SK-N-SH treated with all-trans-retinoic acid at 6 μM for 48 hours (cell line): ENCODE data around the gene C8A.

ENCODE experiments used
- ATAC-seq: fragments of 200-7000 bp; cut with Tn5 transposase; 3 replicates; pipeline ENCODE4 v1.9.1; 2020; ENCODE audit warnings: mild to moderate bottlenecking, moderate library complexity
- ARNTL ChIP-seq: fragments of 450-650 bp; formaldehyde crosslinking; IDR thresholded peaks from 2 replicates; pipeline ENCODE4 v1.5.0; 2020; ENCODE audit warnings: low read depth, mild to moderate bottlenecking, moderate library complexity, borderline replicate concordance
- BACH2 ChIP-seq: fragments of 250-450 bp; sonication (Bioruptor Pico); IDR thresholded peaks from 2 replicates; pipeline ENCODE4 v1.9.0; 2021; ENCODE audit warnings: mild to moderate bottlenecking, borderline replicate concordance
- CREB5 ChIP-seq: fragments of 250-450 bp; sonication (Bioruptor Pico); IDR thresholded peaks from 2 replicates; pipeline ENCODE4 v1.5.1; 2020; ENCODE audit warnings: low read depth, mild to moderate bottlenecking, moderate library complexity
- CSDC2 ChIP-seq: fragments of 250-450 bp; sonication (Bioruptor Pico); IDR thresholded peaks from 2 replicates; pipeline ENCODE4 v1.5.0; 2020; ENCODE audit warnings: mild to moderate bottlenecking, moderate library complexity
- ESRRG ChIP-seq: fragments of 250-450 bp; sonication (Bioruptor Pico); IDR thresholded peaks from 2 replicates; pipeline ENCODE4 v1.6.1; 2021; ENCODE audit warnings: mild to moderate bottlenecking
- ISL1 ChIP-seq: fragments of 250-450 bp; sonication (Bioruptor Pico); IDR thresholded peaks from 2 replicates; pipeline ENCODE4 v2.1.2; 2022; ENCODE audit warnings: mild to moderate bottlenecking, moderate library complexity
- OSR1 ChIP-seq: fragments of 250-450 bp; sonication (Bioruptor Pico); IDR thresholded peaks from 2 replicates; pipeline ENCODE4 v1.8.0; 2022; ENCODE audit warnings: moderate library complexity, mild to moderate bottlenecking, inconsistent platforms
- PATZ1 ChIP-seq: fragments of 250-450 bp; sonication (Bioruptor Pico); IDR thresholded peaks from 2 replicates; pipeline ENCODE4 v1.8.0; 2020; ENCODE audit warnings: mild to moderate bottlenecking, moderate library complexity, borderline replicate concordance
- PPARA ChIP-seq: fragments of 250-450 bp; sonication (Bioruptor Pico); IDR thresholded peaks from 2 replicates; pipeline ENCODE4 v1.5.0; 2020; ENCODE audit warnings: mild to moderate bottlenecking, borderline replicate concordance
- SNAI2 ChIP-seq: fragments of 250-450 bp; sonication (Bioruptor Pico); IDR thresholded peaks from 2 replicates; pipeline ENCODE4 v1.5.0; 2020; ENCODE audit warnings: mild to moderate bottlenecking, moderate library complexity
- TCF4 ChIP-seq: fragments of 250-450 bp; sonication (Bioruptor Pico); IDR thresholded peaks from 2 replicates; pipeline ENCODE4 v1.8.0; 2021; ENCODE audit warnings: mild to moderate bottlenecking, moderate library complexity, borderline replicate concordance
- TOX ChIP-seq: fragments of 250-450 bp; sonication (Bioruptor Pico); IDR thresholded peaks from 2 replicates; pipeline ENCODE4 v1.8.0; 2021; ENCODE audit warnings: mild to moderate bottlenecking, moderate library complexity, borderline replicate concordance
- TSHZ2 ChIP-seq: fragments of 250-450 bp; sonication (Bioruptor Pico); IDR thresholded peaks from 2 replicates; pipeline ENCODE4 v1.5.0; 2020; ENCODE audit warnings: mild to moderate bottlenecking, moderate library complexity
- ZC3H10 ChIP-seq: fragments of 250-450 bp; sonication (Bioruptor Pico); IDR thresholded peaks from 2 replicates; pipeline ENCODE4 v1.5.1; 2021; ENCODE audit warnings: mild to moderate bottlenecking, moderate library complexity
- ZFP3 ChIP-seq: fragments of 250-450 bp; sonication (Bioruptor Pico); IDR thresholded peaks from 2 replicates; pipeline ENCODE4 v1.5.0; 2020; ENCODE audit warnings: mild to moderate bottlenecking, moderate library complexity
- ZFP30 ChIP-seq: fragments of 450-650 bp; formaldehyde crosslinking; IDR thresholded peaks from 2 replicates; pipeline ENCODE4 v1.5.0; 2022; ENCODE audit warnings: mild to moderate bottlenecking, moderate library complexity
- ZNF565 ChIP-seq: fragments of 450-650 bp; formaldehyde crosslinking; conservative IDR thresholded peaks from 2 replicates; pipeline ENCODE4 v1.5.0; 2020; ENCODE audit warnings: low read depth, mild to moderate bottlenecking, moderate library complexity
- ZNF70 ChIP-seq: fragments of 450-650 bp; formaldehyde crosslinking; IDR thresholded peaks from 2 replicates; pipeline ENCODE4 v1.5.0; 2020; ENCODE audit warnings: mild to moderate bottlenecking, moderate library complexity
- TF ChIP-seq, protein P1 (sequence below): fragments of 250-450 bp; sonication (Bioruptor Pico); IDR thresholded peaks from 2 replicates; pipeline ENCODE4 v1.8.0; 2021; ENCODE audit warnings: low read depth, mild to moderate bottlenecking, moderate library complexity, borderline replicate concordance

Gene C8A

DNA sequence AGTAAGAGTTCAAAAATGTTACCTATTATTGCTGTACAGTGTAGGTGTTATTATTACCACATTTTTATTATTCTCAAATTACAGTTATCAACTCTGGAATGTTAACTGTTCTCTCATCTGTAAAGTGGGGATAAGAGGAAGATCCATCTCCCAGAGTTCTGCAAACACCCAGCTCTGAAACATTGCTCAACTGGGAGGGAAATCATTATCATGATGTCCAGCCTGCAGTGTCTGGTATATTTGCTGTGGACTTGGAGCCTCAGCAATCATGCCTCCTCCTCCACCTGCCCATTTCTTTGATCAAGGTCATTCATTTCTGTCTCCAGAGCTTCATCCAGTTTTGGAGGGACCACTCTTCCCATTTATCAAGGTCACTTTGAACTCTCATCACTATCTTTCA, 39.4 kb downstream of the C8A start:
- no peak for TF ChIP-seq SNAI2 (CRISPR knock-in tag)
- TF ChIP-seq, protein P1, sequence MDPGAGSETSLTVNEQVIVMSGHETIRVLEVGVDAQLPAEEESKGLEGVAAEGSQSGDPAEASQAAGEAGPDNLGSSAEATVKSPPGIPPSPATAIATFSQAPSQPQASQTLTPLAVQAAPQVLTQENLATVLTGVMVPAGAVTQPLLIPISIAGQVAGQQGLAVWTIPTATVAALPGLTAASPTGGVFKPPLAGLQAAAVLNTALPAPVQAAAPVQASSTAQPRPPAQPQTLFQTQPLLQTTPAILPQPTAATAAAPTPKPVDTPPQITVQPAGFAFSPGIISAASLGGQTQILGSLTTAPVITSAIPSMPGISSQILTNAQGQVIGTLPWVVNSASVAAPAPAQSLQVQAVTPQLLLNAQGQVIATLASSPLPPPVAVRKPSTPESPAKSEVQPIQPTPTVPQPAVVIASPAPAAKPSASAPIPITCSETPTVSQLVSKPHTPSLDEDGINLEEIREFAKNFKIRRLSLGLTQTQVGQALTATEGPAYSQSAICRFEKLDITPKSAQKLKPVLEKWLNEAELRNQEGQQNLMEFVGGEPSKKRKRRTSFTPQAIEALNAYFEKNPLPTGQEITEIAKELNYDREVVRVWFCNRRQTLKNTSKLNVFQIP: no peak
- no peak for TF ChIP-seq TCF4 (CRISPR knock-in tag)
- no peak for TF ChIP-seq ZFP3 (CRISPR knock-in tag)
- no peak for TF ChIP-seq ZNF70 (CRISPR knock-in tag)
- no peak for TF ChIP-seq OSR1 (CRISPR knock-in tag)
- no peak for TF ChIP-seq ESRRG (CRISPR knock-in tag)
- no peak for TF ChIP-seq ZNF565
- TF ChIP-seq TOX (CRISPR knock-in tag): no peak
- no peak for TF ChIP-seq ARNTL
- no peak for TF ChIP-seq ZC3H10
- no peak for TF ChIP-seq TSHZ2 (CRISPR knock-in tag)
- TF ChIP-seq BACH2 (CRISPR knock-in tag): no peak
- no peak for TF ChIP-seq PPARA (CRISPR knock-in tag)
- TF ChIP-seq ISL1 (CRISPR knock-in tag): no peak
- TF ChIP-seq ZFP30 (CRISPR knock-in tag): no peak
- ATAC-seq: no peak

DNA sequence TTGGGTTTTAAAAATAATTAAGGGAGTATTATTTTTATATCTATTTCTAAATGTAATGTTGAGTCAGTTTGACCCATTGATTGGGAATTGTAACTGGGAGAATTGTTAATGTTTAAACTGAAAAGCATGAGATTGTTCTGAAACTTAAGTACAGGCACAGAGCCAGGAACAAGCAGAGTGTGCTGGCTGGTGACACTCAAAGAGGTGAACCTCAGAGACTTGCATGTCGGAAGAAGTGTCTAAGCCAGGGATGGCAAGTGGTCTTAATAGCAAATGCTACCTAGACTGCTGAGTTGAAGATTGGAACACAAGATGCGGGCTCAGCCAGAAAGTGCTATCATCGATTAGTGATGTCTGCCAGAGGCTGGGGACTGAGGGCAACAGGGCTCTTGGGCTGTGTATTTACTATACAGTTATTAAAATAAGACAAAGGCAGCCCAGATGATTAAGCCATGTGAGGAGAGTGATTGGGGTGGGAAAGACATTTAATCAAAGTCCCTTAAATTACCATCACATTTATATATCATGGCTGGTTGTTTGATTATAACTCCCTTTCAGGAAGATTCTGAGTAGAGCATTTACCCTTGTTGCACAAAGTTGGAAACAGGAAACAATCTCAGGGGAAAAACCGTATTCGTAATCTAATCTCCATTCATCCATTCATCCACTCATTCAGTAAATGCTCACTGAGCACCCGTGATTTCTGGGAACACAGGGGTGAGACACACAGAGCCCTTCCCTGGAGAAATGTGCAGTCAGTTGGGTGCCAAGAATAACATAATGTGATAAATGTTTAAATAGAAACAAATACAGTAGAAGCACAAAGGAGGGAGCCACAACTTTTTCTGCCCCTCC, 42.8 kb downstream of the C8A start:
- no peak for ATAC-seq
- TF ChIP-seq ZFP30 (CRISPR knock-in tag) (no peak), CSDC2 (CRISPR knock-in tag) (no peak), BACH2 (CRISPR knock-in tag) (no peak), ESRRG (CRISPR knock-in tag) (no peak), ZC3H10 (no peak), TSHZ2 (CRISPR knock-in tag) (no peak), ZNF70 (CRISPR knock-in tag) (no peak), CREB5 (CRISPR knock-in tag) (no peak), ISL1 (CRISPR knock-in tag) (no peak), TCF4 (CRISPR knock-in tag) (no peak), OSR1 (CRISPR knock-in tag) (no peak), PATZ1 (CRISPR knock-in tag) (no peak), ARNTL (no peak), ZNF565 (no peak), ZFP3 (CRISPR knock-in tag) (no peak)
- TF ChIP-seq, protein P1: no peak
- TF ChIP-seq, all 23 proteins: peak for 0
